HG03457 (cell line): ENCODE measurements around the gene GAP43.
"Not testable (repeated sequence)": the region's sequence is repeated elsewhere in the genome, so short reads cannot be mapped to it uniquely, and the experiment has no call there.

Experiments
- ATAC-seq: cut with Tn5 transposase; IDR thresholded peaks from one replicate; pipeline ENCODE4 v1.9.1; 2021; ENCODE audit warnings: moderate number of reproducible peaks; ENCODE audit not compliant: unreplicated experiment

Gene GAP43

DNA sequence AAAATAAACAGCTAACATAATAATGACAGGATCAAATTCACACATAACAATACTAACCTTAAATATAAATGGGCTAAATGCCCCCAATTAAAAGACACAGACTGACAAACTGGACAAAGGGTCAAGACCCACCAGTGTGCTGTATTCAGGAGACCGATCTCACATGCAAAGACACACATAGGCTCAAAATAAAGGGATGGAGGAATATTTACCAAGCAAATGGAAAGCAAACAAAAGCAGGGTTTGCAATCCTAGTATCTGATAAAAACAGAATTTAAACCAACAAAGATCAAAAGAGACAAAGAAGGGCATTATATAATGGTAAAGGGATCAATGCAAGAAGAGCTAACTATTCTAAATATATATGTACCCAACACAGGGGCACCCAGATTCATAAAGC is 129.7 kb downstream of the GAP43 start:
- ATAC-seq: not testable (repeated sequence)

DNA sequence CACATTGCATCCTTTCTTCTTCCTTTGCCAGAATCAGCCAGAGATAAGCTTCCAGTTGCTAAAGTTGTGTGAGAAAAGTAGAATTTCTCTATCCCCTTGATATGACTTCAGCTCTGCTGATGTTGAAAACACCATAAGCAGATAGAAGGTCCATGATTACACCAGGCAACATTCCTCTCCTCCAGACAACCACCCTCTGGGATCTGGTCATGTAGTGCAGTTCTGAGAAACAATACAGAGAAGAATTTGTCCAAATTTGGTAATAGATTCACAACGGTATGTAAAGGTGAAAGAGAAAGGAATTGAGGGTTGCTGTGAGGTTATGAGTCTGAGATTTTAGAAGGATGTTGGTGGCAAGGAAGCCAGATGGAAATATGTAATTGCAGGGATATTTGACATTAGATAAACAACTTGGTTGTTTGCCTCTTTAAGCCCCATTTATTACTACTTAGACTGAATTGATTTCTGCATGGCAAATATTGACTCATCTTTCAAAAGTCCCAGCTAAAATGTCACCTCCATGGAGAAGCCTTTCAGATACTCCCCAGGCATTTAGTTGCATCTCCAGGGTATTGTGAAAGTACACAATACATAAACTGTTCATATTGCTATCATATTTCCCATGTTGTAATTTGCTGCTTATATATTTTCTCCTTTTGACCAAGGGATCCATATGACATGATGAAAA is 134.9 kb downstream of the GAP43 start:
- no peak for ATAC-seq

DNA sequence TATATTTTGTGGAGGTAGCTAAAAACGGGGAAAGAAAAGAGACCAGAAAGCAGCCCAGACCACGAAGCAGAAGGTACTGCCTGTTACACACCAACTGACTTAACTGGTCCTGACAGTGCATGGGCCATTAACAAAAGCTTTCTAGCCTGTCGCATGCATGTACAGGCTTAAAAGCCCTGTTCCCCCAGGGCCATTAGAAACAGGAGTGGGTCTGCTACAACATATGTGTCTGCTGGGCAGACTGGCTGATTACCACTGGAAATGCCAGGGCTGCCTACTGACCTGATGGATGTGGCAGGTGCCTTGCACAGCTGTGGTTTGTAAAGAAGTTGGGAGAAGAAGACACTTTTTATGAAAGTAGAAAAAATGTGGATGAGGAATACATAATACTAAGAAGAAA is 137.4 kb downstream of the GAP43 start:
- ATAC-seq: no peak

DNA sequence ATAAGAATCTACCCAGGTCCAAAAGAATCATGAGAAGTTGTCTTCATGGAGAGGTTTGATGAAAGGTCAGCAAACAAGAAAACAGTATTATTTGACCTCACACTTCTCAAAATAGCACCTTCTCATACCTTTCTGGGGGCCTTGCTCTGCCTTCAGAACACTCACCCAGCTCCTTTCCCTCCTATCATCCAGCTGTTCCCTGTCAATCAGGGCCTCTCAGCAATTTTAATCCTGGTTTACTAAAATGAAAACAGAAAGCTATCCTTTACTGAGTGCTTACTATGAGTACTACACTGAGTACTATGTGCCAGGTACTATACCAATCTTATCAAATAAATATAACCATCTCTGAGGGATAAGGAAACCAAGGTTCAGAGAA is 138.6 kb downstream of the GAP43 start:
- ATAC-seq: no peak

DNA sequence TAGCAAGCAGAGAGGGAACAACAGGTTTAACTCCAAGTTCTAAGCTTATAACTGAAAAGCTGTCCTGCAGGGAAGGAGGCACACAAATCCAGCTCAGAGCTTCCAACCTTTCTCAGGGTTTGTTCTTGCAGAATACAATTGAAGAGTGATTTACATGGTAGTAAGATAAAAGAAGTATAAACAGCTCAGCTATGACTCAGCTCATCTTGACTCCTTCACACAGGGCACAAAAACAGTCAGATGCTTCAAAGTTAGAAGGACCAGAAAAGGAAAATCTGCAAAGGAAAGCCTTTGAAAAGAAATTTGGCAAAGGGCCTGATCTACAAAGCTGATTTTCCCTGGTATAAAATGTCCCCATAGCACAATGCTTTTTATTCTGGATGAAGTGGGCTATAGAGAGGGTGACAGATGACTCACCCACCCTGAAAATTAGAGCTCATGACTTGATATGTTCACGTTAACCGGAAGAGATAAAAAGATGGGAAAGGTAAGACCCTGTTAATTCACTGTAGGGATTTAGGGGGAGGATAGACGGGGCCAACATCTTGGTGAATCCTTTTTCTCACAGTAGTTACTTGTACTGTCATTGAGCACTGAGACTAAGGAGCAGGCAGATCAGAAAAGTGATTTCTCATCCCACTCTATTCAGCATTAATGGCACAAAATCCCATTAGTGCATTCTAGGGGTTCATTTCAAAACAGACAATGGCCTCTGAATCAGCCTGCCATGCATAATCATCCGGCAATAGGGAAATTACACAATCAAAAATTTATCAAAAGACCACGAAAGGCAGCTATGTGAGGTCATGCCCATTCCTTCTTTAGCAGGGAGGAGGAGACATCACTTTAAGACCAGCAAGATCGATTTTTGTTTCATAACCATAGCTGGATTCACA is 143.5 kb downstream of the GAP43 start:
- ATAC-seq: no peak

DNA sequence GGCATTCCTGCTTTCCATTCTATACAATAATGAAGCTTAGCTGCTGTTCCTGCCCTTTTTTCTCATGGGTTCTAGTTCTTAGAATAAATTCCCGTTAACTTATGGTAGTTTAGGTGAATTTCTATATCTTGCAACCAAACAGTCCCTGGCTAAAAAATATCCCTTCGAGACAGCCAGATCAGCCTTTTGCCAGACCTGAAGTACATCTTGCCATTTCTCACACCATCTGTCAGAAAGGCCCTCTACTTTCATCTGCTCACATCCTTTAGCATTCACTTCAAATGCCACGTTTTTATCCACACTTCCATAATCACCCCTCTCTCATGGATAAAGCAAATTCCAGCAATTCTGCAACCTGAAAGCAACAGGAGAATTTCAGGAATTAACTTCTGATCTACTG is 145.4 kb downstream of the GAP43 start:
- no peak for ATAC-seq
